GM23338 (cell line): Measurements from ENCODE around the gene FKBP2. TPM values are rescaled to one million over a fixed set of nuclear protein-coding genes. Genes with fewer than 3 reads are reported as not detected.
A peak's percentile ranks its signal among the peaks of the same experiment; 100 is the strongest.

Experiments
- ATAC-seq: fragments of 200-7000 bp; cut with Tn5 transposase; 3 replicates; pipeline ENCODE4 v1.9.1; 2020
- DNase-seq: peaks from one replicate; pipeline ENCODE4 v3.0.0-alpha.2; 2015; ENCODE audit warnings: low spot score
- H2AFZ ChIP-seq: fragments of 200-600 bp; sonication (generic); 2 replicates; pipeline ENCODE4 v1.8.0; 2016; ENCODE audit warnings: antibody characterized with exemption, mild to moderate bottlenecking, moderate library complexity
- H3F3A ChIP-seq: fragments of 200-600 bp; sonication (generic); replicated peaks from 2 replicates; pipeline ENCODE4 v1.8.0; 2017; ENCODE audit warnings: antibody characterized with exemption, mixed run types, low read depth
- H3K27ac ChIP-seq: fragments of 200-600 bp; sonication (generic); 2 replicates; pipeline ENCODE4 v1.6.1; 2016; ENCODE audit warnings: low read depth
- H3K27me3 ChIP-seq: fragments of 200-600 bp; sonication (generic); 2 replicates; pipeline ENCODE4 v1.8.0; 2016; ENCODE audit warnings: mild to moderate bottlenecking, mixed run types, moderate library complexity; ENCODE audit not compliant: insufficient read depth
- H3K36me3 ChIP-seq: fragments of 200-600 bp; sonication (generic); 2 replicates; pipeline ENCODE4 v1.8.0; 2016; ENCODE audit warnings: mild to moderate bottlenecking; ENCODE audit not compliant: insufficient read depth
- H3K4me1 ChIP-seq: fragments of 200-600 bp; sonication (generic); 2 replicates; pipeline ENCODE4 v1.8.0; 2016; ENCODE audit warnings: mild to moderate bottlenecking, moderate library complexity; ENCODE audit not compliant: insufficient read depth
- H3K4me2 ChIP-seq: fragments of 200-600 bp; sonication (generic); 2 replicates; pipeline ENCODE4 v1.7.1; 2017; ENCODE audit warnings: mixed run types
- H3K4me3 ChIP-seq: fragments of 200-600 bp; sonication (generic); 2 replicates; pipeline ENCODE4 v1.6.1; 2016; ENCODE audit warnings: mixed run types
- H3K79me2 ChIP-seq: fragments of 200-600 bp; sonication (generic); replicated peaks from 2 replicates; pipeline ENCODE4 v1.8.0; 2017; ENCODE audit warnings: mild to moderate bottlenecking; ENCODE audit not compliant: insufficient read depth
- H3K9me2 ChIP-seq: fragments of 200-600 bp; sonication (generic); 2 replicates; pipeline ENCODE4 v1.8.0; 2017; ENCODE audit not compliant: insufficient read depth
- H4K20me1 ChIP-seq: fragments of 200-600 bp; sonication (generic); replicated peaks from 2 replicates; pipeline ENCODE4 v1.8.0; 2017; ENCODE audit warnings: mild to moderate bottlenecking; ENCODE audit not compliant: insufficient read depth
- H3K27ac Mint-ChIP-seq: 2 replicates; pipeline ENCODE4 v1.8.0; 2020; ENCODE audit warnings: inconsistent platforms, mild to moderate bottlenecking, moderate library complexity, mixed read lengths
- H3K27me3 Mint-ChIP-seq: 3 replicates; pipeline ENCODE4 v1.8.0; 2022; ENCODE audit warnings: low read depth, mild to moderate bottlenecking, moderate library complexity, mixed read lengths, inconsistent platforms; ENCODE audit not compliant: insufficient read depth, poor library complexity
- H3K36me3 Mint-ChIP-seq: 3 replicates; pipeline ENCODE4 v1.8.0; 2021; ENCODE audit warnings: low read depth, mild to moderate bottlenecking, inconsistent platforms, moderate library complexity, mixed read lengths
- H3K4me1 Mint-ChIP-seq: 3 replicates; pipeline ENCODE4 v1.8.0; 2020; ENCODE audit warnings: mild to moderate bottlenecking, inconsistent platforms, mixed read lengths
- H3K4me3 Mint-ChIP-seq: 3 replicates; pipeline ENCODE4 v1.8.0; 2021; ENCODE audit warnings: moderate library complexity, mild to moderate bottlenecking, inconsistent platforms, mixed read lengths
- H3K9me3 Mint-ChIP-seq: 3 replicates; pipeline ENCODE4 v1.8.0; 2020; ENCODE audit warnings: moderate library complexity, mild to moderate bottlenecking, inconsistent platforms, mixed read lengths
- CREB1 ChIP-seq: fragments of 250-450 bp; sonication (Bioruptor Pico); IDR thresholded peaks from 2 replicates; pipeline ENCODE4 v1.5.0; 2020; ENCODE audit warnings: low read depth, mild to moderate bottlenecking, moderate library complexity
- CTCF ChIP-seq, 2 experiments: fragments of 200-600 bp in 1 of 2; sonication (generic) in 1 of 2; conservative IDR thresholded peaks; 2 replicates each; pipeline versions ENCODE4 v1.5.1 to v1.6.1; 2016 to 2017; ENCODE audit warnings: antibody characterized with exemption in 2 of 2, low read depth in 2 of 2, mild to moderate bottlenecking in 2 of 2, moderate library complexity in 1 of 2
- ETS1 ChIP-seq: IDR thresholded peaks from 2 replicates; pipeline ENCODE4 v1.6.1; 2016; ENCODE audit warnings: antibody characterized with exemption
- EZH2 ChIP-seq: fragments of 200-600 bp; sonication (generic); IDR thresholded peaks from one replicate; pipeline ENCODE4 v1.8.0; 2017; ENCODE audit warnings: antibody characterized with exemption, mild to moderate bottlenecking, low read depth; ENCODE audit not compliant: unreplicated experiment
- EZH2phosphoT487 ChIP-seq: fragments of 200-600 bp; sonication (generic); IDR thresholded peaks from one replicate; pipeline ENCODE4 v1.8.1; 2018; ENCODE audit warnings: antibody characterized with exemption; ENCODE audit not compliant: unreplicated experiment
- JUNB ChIP-seq: IDR thresholded peaks from one replicate; pipeline ENCODE4 v1.6.1; 2016; ENCODE audit warnings: antibody characterized with exemption; ENCODE audit not compliant: unreplicated experiment
- NANOG ChIP-seq: IDR thresholded peaks from 2 replicates; pipeline ENCODE4 v1.6.1; 2016; ENCODE audit warnings: antibody characterized with exemption, borderline replicate concordance
- POLR2AphosphoS5 ChIP-seq: IDR thresholded peaks from 2 replicates; pipeline ENCODE4 v1.6.1; 2016; ENCODE audit warnings: antibody characterized with exemption, low read depth
- REST ChIP-seq: IDR thresholded peaks from one replicate; pipeline ENCODE4 v1.6.1; 2018; ENCODE audit warnings: antibody characterized with exemption; ENCODE audit not compliant: unreplicated experiment
- STAT1 ChIP-seq: IDR thresholded peaks from one replicate; pipeline ENCODE4 v1.6.1; 2016; ENCODE audit warnings: antibody characterized with exemption; ENCODE audit not compliant: unreplicated experiment
- ZNF114 ChIP-seq: fragments of 250-450 bp; sonication (Bioruptor Pico); IDR thresholded peaks from 2 replicates; pipeline ENCODE4 v1.5.0; 2020; ENCODE audit warnings: mild to moderate bottlenecking, moderate library complexity
- ZNF331 ChIP-seq: fragments of 250-450 bp; sonication (Bioruptor Pico); IDR thresholded peaks from 2 replicates; pipeline ENCODE4 v1.5.0; 2020; ENCODE audit warnings: low read depth, mild to moderate bottlenecking, moderate library complexity
- ZNF462 ChIP-seq: fragments of 250-450 bp; sonication (Bioruptor Pico); IDR thresholded peaks from 2 replicates; pipeline ENCODE4 v1.5.0; 2020; ENCODE audit warnings: mild to moderate bottlenecking, moderate library complexity
- polyA plus RNA-seq: library from polyadenylated mRNA; unstranded; fragments of >200 nt; fragmentation: Nextera tagmentation; extraction: Ambion mirVana; gene quantifications from 2 replicates; pipeline ENCODE4 v1.2.1, GENCODE V29; 2016
- total RNA-seq: library from RNA; depleted of rRNA; stranded (reverse); fragments of >200 nt; shearing (Covaris generic); gene quantifications from 2 replicates; pipeline ENCODE4 v1.2.3, GENCODE V29; 2014

FKBP2 gene
- total and polyA plus RNA-seq, 2 experiments from 2014 or later, result 31.4 to 201 TPM

- Mint-ChIP-seq H3K9me3 (no peaks in the 10 kb centered on the region), H3K27ac (peak overlapping the region; percentile 94), H3K4me1 (peaks cover 40% of the 10 kb centered on the region), H3K36me3 (peaks cover 7% of the 10 kb centered on the region), H3K27me3 (peaks cover 34% of the 10 kb centered on the region), H3K4me3 (peak overlapping the region; percentile 88)
- TF ChIP-seq REST, result no peak
- no peak for TF ChIP-seq ZNF462 (CRISPR knock-in tag)
- TF ChIP-seq CTCF (conservative IDR thresholded peaks at IDR 0.05; ENCODE audit: low read depth in 2 of 2), result no peak
- TF ChIP-seq NANOG, result no peak
- TF ChIP-seq JUNB, result no peak
- no peak for TF ChIP-seq EZH2
- TF ChIP-seq CREB1, result no peak
- no peak for TF ChIP-seq STAT1
- TF ChIP-seq ETS1, result no peak
- TF ChIP-seq ZNF114, result no peak
- TF ChIP-seq EZH2phosphoT487, result no peak
- no peak for TF ChIP-seq POLR2AphosphoS5
- TF ChIP-seq ZNF331 (CRISPR knock-in tag), result no peak
- DNase-seq (no peak), ATAC-seq (no peak)
- Histone ChIP-seq H3K36me3 (no peaks in the 10 kb centered on the region), H3K27ac (peak overlapping the region; percentile 96), H3F3A (peaks cover 38% of the 10 kb centered on the region), H3K79me2 (peaks cover 33% of the 10 kb centered on the region), H2AFZ (no peak overlapping the region), H4K20me1 (no peaks in the 10 kb centered on the region; the same call in none of the 2 replicates), H3K4me1 (peaks cover 34% of the 10 kb centered on the region), H3K4me3 (peak overlapping the region; percentile 100; the same call in 1 of the 2 replicates), H3K27me3 (no peaks in the 10 kb centered on the region), H3K9me2 (no peaks in the 10 kb centered on the region), H3K4me2 (peak overlapping the region; percentile 100)
Measured at GRCh38 chr11:64249038-64249437, 8.1 kb downstream of the FKBP2 start.
